ENCODE data around the gene RPRD1B. TPM values are rescaled to one million over a fixed set of nuclear protein-coding genes. Genes with fewer than 3 reads are reported as not detected.
"Not testable (repeated sequence)": the region's sequence is repeated elsewhere in the genome, so short reads cannot be mapped to it uniquely, and the experiment has no call there.

Gene RPRD1B
- total RNA-seq, 1 donor from 2014 or later, result 34.4 TPM

DNA sequence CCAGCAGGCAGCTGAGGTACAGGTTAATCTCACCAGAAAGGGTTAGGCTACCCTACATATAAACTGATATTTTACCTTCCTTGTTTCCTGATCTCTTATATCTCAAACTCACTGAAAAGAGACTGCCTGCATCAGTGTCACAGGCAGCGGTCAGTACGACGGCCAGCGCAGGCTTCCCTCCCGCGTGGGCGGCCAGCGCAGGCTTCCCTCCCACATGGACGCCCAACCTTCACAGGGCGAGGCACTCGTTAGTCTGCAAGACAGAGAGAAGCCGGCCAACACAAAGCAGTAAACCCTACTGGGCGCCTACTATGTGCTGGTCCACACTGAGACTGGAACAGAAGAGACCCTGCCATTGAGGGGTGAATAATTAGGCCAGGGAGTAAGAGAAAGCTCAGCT, 33.3 kb upstream of the RPRD1B start:
- intact Hi-C loops (cut with micrococcal nuclease), result no loop called here

DNA sequence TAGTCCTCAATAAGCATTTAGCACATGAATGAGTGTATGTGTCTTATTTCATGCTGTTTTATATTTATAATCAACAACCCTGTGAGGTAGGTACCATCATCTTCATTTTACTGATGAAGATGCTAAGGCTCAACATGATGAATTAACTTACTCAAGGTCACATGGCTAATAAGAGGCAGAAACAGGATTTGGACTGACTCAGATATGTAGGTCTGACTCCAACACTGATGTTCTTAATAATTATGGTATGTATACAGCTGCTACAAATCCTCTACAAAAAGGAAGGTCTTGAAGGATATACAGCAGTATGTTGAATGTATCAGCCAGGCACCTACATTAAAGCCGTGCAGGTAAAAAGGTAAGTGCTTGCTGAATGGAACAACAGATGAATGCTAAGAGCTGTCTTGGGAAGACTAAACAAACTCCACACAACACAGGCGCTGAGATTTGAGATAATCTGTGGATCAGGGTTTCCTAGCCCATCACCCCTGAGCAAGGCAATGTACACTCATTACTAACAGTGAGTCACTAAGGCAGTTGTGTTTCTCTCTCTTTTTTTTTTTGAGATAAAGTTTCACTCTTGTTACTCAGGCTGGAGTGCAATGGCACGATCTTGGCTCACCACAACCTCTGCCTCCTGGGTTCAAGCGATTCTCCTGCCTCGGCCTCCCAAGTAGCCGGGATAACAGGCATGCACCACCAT, 32.2 kb upstream of the RPRD1B start:
- intact Hi-C loops (cut with micrococcal nuclease), result no loop called here

DNA sequence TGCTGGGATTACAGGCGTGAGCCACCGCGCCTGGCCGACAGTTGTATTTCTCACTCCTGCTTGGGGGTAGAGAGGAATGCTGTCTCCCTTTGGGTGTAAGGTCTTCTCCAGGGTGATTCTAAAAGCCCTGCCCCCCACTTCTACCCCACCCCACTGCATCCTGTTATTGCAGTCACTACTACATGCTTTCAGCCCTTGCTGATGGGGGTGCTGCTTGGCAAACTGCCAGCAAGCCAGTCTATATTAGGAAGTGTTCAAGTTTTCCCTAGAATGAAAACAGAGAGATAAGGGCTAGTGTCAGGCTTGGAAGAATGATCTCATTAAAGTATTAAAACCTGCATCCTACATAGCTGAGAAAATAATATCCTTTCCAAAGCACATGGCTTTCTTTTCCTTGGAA, 31.6 kb upstream of the RPRD1B start:
- intact Hi-C loops (cut with micrococcal nuclease), result no loop called here

DNA sequence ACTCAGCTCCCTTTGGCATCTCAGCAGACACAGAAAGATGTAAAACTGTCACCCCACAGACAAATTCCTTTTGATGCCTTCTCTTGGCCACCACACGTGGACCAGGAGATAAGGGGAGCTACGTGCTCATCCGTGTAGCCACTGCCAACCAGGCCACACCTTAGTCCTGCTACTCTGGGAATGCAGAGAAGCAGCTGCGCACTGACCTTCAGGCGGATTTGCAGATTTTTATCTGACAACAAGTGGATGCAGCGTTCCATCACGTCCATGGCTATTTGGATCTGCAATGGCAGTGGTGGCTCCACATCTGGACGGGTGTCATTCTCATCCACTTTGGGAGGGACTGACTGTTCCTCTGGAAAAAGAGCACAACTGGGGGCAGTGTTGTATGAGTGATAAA, 31.1 kb upstream of the RPRD1B start:
- intact Hi-C loops (cut with micrococcal nuclease), result no loop called here

DNA sequence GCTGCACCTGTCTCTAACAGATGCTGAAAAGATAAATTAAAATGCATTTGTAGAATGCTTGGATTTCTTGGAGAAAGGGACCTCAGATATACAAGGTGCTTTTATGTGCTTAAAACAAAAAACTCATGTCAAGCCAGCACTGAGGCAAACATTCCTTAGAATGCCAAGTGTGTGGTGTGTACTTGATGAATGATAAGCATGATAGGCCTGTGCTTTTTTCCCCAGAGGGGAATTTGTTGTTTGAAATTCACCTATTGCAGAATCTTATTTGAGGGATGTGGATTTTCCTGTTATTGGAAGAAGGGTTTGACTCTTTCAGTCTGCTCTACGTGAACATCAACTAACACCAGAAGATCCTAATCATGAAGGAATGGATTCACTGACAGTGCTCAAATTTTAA, 29.1 kb upstream of the RPRD1B start:
- intact Hi-C loops (cut with micrococcal nuclease), result no loop called here

DNA sequence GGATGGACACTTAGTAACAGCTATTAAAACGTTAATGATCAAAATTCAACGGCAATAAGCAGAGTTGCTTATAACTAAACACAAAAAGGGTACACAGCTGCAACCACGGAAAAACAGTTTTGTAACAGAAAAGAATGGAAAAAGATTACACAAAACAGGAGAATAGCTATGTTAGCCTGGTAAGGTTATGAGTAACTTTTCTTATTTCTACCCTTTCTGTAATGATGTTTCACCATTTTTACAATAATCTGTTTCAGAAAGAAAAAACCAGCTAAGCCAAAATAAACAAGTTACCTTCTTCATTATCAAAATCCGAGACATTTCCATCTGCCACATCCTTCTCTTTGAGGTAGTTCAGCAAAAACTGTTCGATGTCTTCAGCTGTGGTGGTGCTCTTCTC, 27.6 kb upstream of the RPRD1B start:
- intact Hi-C loops (cut with micrococcal nuclease), result no loop called here

DNA sequence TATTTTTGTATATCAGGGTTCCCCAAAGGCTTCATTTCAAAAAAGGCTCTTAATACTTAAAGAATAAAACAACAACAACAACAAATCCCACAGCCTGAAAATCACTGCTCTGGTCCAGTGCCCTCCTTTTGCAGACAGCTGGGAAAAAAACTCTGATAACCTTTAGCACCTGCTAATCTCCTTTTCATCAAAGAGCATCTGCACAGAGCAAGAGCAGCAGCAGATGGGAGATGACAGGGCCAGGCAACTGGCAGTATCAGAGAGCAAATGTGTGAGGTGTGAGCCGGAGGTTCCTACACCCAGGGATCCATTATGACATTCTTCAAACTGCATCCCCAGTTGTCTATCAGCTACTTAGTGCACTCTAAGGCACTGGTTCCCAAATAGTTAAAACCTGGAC, 26.0 kb upstream of the RPRD1B start:
- intact Hi-C loops (cut with micrococcal nuclease), result no loop called here

DNA sequence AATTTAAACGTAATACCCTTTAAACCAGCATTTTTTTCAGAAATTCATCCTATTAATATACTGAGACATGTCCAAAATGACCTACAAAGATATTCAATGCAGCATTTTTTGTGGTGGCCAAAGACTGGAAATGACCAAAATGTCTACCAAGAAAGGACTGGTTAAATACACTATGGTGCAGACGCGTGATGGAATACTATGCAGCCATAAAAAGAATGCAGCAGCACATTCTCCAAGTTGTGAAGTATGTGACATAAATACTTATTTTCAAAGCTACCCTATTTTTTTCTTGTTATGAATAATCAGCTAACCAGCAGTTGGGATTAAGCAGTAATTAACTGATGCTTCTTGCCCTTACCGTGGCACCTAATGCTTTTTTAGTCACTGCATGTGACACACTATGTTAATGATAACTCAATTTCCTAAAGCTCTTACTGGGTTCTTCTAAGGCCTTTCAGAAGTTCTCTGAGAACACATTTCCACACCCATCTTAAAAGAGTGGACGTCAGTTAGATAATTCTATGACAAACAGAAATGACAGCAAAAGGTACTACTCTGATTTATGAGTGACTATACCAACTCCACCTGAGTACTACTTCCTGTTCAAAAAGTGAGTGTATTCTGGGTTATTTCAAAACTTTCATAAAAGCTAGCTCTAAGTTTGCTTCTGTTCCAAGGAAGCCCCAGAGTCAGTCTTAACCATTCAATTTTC, 25.2 kb upstream of the RPRD1B start:
- intact Hi-C loops (cut with micrococcal nuclease), result no loop called here

DNA sequence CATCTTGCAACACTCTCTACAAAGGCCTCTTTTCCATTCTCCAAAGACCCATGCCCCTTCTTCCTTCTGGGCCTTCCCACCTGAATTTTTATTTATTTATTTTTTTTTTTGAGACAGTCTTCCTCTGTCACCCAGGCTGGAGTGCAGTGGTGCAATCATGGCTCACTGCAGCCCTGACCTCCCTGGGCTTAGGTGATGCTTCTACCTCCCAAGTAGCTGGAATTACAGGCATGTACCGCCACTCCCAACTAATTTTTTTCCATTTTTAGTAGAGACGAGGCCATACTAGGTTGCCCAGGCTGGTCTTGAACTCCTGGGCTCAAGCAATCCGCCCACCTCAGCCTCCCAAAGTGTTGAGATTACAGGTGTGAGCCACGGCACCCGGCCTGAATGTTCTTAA, 24.1 kb upstream of the RPRD1B start:
- intact Hi-C loops (cut with micrococcal nuclease), result not testable (repeated sequence)

DNA sequence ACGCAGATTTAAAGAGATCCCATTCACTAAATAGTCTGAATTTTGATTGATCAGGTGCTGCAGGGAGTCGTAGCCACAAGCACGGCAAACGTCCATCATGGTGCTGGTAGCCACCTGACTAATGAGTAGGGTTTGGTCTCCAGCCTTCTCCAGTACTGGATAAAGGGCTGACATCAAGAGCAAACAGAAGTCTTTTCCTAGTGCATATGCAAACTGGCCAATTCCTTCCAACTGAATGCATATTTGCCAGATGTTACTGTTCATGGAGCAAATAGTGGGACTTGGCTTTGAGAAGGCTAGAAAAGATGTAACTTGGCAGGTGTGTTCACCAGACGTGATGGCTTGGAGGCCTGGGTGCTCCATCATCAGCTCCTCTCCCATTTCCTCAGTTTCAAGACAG, 21.9 kb upstream of the RPRD1B start:
- intact Hi-C loops (cut with micrococcal nuclease), result no loop called here

DNA sequence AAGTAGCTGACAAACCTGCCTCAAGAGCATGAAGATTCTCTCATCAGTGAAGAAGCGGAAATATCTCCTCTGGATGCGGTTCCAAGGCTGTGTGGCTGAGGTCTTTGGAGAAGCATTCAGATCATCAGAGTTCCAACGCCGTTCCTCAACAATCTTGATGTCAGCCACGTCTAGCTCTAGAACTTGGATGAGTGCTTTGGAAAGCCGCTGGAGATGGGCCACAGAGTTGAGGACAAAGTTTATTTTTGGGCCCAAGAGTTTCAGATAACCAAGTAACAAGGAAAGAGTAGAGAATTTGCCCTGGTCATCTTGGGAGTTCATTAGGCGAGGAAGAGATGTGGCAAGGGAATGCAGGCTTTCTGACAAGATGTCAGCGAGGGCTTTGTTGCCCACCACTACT, 21.2 kb upstream of the RPRD1B start:
- intact Hi-C loops (cut with micrococcal nuclease), result no loop called here

DNA sequence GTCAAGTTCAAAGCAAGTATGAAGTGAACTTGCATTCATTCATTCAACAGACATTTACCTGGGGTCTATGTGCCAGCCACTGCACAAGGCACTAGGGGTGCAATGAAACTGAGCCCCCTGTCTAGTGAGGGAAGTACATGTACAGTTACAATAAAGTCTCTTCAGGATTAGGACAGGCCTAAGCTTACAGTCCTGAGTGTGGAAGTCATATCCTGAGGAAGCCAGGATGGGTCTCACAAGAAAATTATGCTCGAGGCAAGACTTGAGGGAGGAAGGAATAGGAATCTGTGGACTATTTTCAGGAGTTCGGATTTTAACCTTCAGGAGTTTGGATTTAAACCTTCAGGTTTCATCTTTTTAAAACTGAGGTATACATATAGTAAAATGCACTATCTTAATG, 19.7 kb upstream of the RPRD1B start:
- intact Hi-C loops (cut with micrococcal nuclease), result no loop called here

DNA sequence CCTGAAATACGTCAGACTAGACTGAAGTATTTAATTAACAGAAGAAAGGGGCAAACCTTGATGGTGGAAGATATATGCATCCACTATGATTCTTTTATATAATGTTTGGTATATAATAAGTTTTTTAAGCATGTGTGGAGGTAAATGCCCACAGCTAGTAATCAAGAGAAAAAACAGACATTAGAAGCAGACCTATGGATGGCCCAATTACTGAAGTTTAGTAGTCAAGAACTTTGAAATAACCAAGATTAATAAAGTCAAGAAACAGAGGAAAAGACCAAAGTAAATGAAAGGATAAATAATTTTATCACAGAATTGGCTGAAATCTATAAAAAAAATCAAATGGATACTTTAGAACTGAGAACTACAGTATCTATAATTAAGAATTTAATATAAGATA, 15.6 kb upstream of the RPRD1B start:
- intact Hi-C loops (cut with micrococcal nuclease), result no loop called here

DNA sequence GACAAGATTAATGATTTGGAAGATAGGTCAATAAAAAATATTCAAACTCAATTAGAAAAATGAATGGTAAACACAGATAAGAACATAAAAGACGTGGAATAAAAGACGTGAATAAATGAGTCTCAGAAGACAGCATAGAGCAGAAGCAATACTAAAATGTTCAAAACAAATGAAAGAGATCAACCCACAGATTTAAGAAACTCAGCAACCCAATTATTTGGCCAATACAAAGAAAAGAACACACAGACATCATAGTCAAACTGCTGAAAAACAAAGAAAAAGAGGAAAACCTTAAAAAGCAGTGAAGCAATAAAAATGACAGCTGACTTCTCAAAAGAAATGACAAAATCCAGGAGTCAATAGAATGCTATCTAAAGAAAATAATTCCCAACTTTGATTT, 15.2 kb upstream of the RPRD1B start:
- intact Hi-C loops (cut with micrococcal nuclease), result no loop called here

DNA sequence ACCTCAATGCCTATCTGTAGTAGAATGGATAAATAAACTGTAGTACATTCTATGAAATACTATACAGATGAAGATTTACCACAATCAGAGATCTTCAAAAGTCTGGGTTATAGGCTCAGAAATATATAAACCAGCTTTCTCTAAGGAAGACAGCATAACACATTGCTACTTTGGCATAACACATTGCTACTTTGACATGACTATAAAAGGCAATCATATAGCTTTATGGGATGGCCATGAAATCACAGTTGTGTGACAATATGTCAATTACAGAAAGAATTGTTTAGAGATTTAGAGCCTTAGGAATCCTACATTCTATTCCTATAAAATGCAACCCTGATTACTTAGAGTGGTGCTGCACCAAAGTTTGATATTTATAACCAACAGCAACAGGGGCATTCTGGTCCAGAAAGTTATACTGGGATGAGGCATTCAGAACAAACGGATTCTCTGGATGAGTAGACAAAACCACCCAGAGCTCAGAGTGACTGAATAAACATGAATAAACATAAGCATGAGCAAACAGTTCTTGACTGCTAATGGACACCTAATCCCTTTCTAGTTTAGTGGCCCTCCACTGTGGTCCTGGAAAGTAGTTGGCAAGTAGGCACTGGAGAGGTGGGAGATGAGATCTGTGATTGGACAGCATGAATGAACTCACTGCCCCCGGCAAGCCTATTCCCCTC, 12.3 kb upstream of the RPRD1B start:
- intact Hi-C loops (cut with micrococcal nuclease), result no loop called here

DNA sequence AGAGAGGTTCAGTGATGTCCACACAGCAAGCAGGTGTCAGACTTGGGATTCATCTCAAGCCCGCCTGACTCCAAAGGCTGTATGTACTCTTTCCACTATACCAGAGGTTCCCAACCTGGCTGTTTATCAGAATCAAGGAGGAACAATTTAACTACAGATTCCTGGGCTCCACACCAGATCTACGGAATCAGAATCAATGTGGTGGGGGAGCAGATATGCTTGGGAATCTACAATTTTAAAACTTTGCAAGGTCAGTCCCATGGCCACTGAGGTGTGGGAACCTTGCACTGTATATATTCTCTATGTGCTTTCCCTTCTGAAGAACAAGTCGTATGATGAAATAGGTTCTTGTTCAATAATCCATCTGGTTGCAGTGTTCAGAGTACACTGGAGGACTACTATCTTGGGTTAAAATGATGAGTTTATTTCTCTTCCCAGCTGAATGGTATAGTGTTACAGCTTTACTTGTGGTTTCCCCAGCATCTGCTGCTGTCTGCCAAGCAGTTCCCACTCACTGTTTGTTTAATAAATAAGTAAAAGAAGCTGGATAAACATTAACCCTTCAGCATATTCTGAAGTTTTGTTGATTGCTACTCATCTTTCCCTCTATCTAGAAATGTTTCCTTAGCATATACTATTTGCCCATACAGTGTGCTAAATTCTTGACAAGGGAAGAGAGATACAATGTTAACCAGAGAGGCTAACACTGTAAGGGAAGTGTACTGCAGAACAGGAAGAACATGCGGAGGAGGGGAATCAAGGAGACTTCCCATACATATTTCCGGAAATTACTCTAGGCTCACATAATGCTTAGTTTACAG, 10.2 kb upstream of the RPRD1B start:
- intact Hi-C loops (cut with micrococcal nuclease), result no loop called here

DNA sequence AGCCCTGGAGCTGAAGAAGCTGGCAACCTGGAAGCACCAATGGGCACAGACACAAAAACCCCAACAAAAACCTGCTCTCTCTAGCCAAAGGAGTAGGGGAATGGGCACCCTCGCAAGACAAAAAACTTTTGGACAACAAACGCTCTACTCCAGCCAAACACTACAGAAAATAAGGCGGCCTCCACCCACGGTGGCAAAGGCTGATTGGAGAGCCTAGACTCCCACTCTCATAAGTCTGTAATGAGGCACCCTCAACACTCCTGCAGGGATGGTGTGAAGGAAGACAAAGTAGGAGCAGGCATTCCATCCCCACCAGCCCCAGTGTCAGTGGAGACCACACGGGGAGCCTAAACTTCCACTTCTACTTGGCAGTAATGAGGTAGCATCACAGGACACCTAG, 9.1 kb upstream of the RPRD1B start:
- intact Hi-C loops (cut with micrococcal nuclease), result no loop called here

DNA sequence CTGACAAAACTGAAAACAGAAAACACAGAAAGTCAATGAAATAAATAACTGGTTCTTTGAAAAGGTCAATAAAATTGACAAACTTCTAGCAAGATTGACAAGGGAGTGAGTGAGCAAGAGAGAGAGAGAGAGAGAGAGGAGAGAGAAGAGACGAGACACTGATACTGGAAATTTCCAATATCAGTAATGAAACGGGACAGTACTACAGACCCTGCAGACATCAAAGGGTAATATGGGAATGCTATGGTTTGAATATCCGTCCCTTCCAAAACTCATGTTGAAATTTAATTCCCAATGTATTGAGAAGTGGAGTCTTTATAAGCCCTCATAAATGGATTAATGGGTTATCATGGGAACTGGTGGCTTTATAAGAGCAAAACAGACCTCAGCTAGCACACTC, 4.1 kb upstream of the RPRD1B start:
- intact Hi-C loops (cut with micrococcal nuclease), result no loop called here

DNA sequence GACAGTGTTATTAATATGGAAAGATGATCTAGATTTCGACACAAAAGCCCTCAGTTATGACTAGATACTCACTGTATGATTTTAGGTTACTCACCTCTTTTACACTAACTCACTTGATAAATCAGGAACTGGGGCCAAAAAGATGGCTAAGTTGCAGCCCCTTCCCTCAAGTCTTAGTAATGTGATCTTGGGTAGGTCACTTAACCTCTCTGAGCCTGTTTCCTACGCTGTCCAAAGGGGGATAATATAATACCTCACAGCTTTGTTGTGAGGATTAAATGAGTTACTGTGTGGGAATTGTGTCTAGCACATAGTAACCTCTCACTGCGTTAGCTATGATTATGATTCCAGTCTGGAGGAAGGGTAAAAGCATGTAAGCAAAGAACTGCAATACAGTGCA, 1.6 kb upstream of the RPRD1B start:
- intact Hi-C loops (cut with micrococcal nuclease), result loop anchor here (2.0 to 5.0 kb wide), 2 partner anchors 39 to 340 kb away; partner anchors contain the start of gene CTNNBL1

DNA sequence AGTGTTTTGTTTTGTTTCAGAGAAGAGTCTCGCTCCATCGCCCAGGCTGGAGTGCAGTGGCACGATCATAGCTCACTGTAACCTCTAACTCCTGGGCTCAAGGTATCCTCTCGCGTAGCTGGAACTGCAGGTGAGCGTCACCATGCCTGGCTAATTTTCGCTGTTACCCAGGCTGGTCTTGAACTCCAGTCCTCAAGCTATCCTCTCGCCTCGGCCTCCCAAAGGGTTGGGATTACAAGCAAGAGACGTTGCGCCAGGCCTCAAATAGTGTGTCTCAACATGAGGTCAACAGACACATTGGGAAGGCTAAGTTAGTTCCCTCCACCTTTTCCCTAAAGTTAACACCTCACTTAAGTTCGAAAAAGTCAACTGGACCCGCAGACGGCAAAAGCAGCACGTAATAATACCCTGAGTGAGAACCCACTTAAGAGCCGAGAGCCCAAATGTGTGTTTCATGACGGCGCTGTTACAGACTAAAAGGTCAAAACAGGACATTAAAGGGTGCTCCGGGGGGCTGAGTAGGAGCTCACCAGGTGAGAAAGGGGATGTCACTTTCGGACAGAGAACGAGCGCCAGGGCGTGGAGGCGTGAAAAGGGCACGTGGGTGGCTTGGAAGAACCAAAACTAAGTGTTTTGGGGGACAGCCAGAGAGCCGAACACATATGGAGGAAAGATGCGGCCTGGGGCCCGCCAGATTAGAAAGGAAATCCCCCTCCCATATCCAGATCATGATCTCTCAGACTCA, 789 bp upstream of the RPRD1B start:
- intact Hi-C loops (cut with micrococcal nuclease), result loop anchor here (1.0 to 5.0 kb wide), 4 partner anchors 40 to 504 kb away; partner anchors contain the start of gene CTNNBL1

DNA sequence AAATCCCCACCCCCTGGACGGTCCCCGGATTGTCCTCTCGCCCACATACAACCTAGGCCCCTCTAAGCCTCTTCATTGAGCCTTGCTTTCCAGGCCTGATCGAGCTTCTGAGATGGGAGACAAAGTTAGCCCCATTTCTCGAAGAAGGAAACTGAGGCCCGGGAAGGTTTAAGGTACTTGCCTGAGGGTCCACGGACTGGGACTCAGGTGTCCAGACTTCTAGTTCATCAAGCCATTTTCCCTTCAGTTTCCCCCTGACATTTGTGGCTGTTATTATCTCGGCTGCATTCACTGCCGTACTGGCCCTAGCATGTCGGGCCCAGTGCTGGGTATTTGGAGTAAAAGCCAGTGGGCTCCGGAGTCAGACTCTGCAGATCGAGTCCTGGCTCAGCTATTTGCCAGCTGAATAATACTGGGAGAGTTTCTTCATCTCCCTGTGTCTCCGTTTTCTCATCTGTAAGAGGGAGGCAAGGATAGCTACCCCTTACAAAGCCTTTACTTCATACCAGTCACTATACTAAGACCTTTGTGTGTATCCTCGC, 633 bp downstream of the RPRD1B start:
- intact Hi-C loops (cut with micrococcal nuclease), result loop anchor here (5.0 kb wide), 1 partner anchor 342 kb away; the partner anchor contains the start of gene CTNNBL1

Data from T-helper 2 cell treated with Interferon-gamma antibody and Interleukin-4, amounts not matched to agents 100 ng/mL and 5 ng/mL, for 36 hours (primary cell).